Amniotic stem cell (primary cell): ENCODE measurements around the gene CTNNA2.

Experiments
- DNase-seq: peaks from one replicate; lab custom pipeline; 2025; lab: John Stamatoyannopoulos, UW

CTNNA2 gene

GRCh38 chr2:79789811-79790210 is 277.0 kb downstream of the CTNNA2 start:
- no peak for DNase-seq

- no peak for DNase-seq
Measured at GRCh38 chr2:79792090-79792489, 279.2 kb downstream of the CTNNA2 start.

- no peak for DNase-seq
Measured at GRCh38 chr2:79793006-79793405, 280.2 kb downstream of the CTNNA2 start.

- no peak for DNase-seq
Measured at GRCh38 chr2:79796641-79797040, 283.8 kb downstream of the CTNNA2 start.

- DNase-seq = no peak
Measured at GRCh38 chr2:79798776-79799175, 285.9 kb downstream of the CTNNA2 start.

- no peak for DNase-seq
Measured at GRCh38 chr2:79799729-79800128, 286.9 kb downstream of the CTNNA2 start.

GRCh38 chr2:79801082-79801481 is 288.2 kb downstream of the CTNNA2 start:
- no peak for DNase-seq

- DNase-seq = no peak
Measured at GRCh38 chr2:79817288-79817687, 304.4 kb downstream of the CTNNA2 start.

GRCh38 chr2:79820281-79820680 is 307.4 kb downstream of the CTNNA2 start:
- DNase-seq = no peak

GRCh38 chr2:79822136-79822535 is 309.3 kb downstream of the CTNNA2 start:
- no peak for DNase-seq

GRCh38 chr2:79824086-79824786 is 311.4 kb downstream of the CTNNA2 start:
- DNase-seq = no peak

- DNase-seq = no peak
Measured at GRCh38 chr2:79827881-79828280, 315.0 kb downstream of the CTNNA2 start.

GRCh38 chr2:79830501-79830900 is 317.6 kb downstream of the CTNNA2 start:
- no peak for DNase-seq

GRCh38 chr2:79831961-79832360 is 319.1 kb downstream of the CTNNA2 start:
- DNase-seq = no peak

GRCh38 chr2:79832511-79833234 is 319.8 kb downstream of the CTNNA2 start:
- DNase-seq = no peak

- no peak for DNase-seq
Measured at GRCh38 chr2:79833235-79833878, 320.5 kb downstream of the CTNNA2 start.

- no peak for DNase-seq
Measured at GRCh38 chr2:79835911-79836310, 323.1 kb downstream of the CTNNA2 start.

- no peak for DNase-seq
Measured at GRCh38 chr2:79844011-79844410, 331.2 kb downstream of the CTNNA2 start.

- DNase-seq = no peak
Measured at GRCh38 chr2:79846878-79847277, 334.0 kb downstream of the CTNNA2 start.

- no peak for DNase-seq
Measured at GRCh38 chr2:79849241-79849640, 336.4 kb downstream of the CTNNA2 start.

- no peak for DNase-seq
Measured at GRCh38 chr2:79849949-79850348, 337.1 kb downstream of the CTNNA2 start.

- no peak for DNase-seq
Measured at GRCh38 chr2:79850912-79851311, 338.1 kb downstream of the CTNNA2 start.
